Dedifferentiated amniotic fluid mesenchymal stem cell (primary cell): ENCODE results near the gene FAM13A.

Experiments
- DNase-seq: peaks from one replicate; pipeline ENCODE4 v3.0.0-alpha.2; 2016; ENCODE audit errors: extremely low spot score

The FAM13A gene

DNA sequence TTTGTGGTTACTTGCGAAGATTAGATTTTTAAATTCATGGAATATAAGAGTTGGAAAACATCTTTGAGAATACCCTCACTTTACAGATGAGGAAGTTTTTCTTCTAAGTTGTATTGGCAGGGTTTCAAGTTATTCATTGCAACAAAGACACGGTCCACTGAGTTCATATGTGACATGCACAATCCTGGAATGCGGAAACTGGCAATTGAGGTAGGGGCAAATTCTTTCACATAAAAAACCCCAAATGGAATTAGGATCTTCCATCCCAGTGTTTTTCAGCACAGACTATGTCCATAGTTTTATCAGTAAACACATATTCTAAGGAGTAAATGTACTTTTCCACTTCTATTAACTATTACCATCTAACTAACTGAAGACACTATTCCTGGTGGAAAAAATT lies 277.6 kb downstream of the FAM13A start:
- DNase-seq, result peak; percentile 75

DNA sequence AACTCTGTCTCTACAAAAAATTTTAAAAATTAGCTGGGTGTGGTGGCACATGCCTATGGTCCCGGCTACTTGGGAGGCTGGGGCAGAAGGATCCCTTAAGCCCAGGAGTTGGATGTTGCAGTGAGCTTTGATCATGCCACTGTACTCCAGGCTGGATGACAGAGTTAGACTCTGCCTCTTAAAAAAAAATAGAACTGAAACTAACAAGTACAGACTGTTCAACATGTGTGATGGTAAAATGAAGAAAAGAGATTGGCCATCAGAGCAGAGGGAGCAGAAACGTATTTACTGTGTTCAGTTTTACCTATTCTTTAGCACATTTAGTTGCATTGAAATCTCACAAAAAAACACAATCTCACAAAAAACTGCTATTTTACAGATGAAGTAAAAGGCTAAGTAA lies 281.5 kb downstream of the FAM13A start:
- DNase-seq, result no peak

- no peak for DNase-seq
Observed at GRCh38 chr4:88775026-88775425, 282.0 kb downstream of the FAM13A start.

DNA sequence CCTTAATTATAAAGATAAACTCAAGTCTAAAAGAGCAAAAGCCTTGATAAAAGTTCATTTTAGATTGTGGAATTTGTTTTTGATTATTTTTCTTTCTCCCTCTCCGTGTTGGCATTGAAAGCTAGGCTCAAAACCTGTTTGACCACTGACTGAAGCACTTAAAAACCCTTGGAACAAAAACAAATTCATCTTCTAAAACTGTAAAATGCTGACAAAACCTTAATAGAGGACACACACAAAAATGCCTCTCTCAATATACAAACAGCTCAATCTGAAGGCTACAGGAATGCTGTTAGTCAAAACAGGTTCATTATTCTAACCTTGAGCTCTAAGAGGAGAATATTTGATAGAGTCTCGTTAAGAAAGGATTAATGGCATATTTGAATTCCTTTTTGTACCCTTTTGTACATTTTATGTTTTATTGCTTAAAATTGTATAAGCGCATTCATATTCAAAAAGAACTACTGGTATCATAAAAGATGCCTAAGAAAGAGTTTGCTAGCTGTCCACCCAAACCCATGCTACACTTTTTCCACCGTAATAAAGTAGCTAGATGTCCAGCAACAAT lies 285.0 kb downstream of the FAM13A start:
- DNase-seq, result no peak

DNA sequence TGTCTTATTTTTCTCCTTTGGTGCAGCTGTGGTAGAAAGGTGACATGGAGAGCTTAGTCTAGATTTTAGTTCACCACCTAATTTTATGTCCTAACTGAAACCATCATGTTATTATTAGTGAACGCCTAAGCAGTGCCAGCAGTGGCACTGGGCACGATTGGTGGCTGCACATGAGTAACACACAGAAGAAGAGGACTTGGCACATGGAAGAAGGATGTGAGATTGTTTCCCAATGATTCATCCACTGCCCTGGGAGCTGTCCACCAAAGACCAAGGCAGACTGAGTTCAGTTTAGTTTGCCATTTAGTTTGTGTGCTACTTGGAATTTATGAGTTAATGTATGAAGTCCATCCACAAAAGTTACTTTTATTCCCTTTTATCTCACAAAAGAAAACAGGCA lies 291.3 kb downstream of the FAM13A start:
- DNase-seq, result peak; percentile 72

DNA sequence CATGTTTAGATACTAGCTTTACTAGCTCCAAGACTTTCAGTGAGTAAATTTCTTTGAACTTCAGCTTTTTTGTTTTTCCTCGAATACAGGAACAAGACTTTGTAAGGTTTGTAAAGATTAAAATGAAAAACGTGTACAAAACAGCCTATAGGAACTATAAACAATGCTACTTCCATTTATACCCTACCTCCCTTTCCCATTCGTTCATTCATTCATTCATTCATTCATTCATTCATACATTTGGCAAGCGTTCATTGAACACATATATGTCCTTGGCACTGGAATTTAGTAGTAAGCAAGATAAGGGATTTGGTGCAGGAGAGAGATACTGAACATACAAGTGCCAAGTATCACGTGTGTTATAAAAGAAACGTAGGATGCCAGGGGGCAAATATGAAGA lies 293.9 kb downstream of the FAM13A start:
- no peak for DNase-seq

GRCh38 chr4:88761861-88762523 lies 295.0 kb downstream of the FAM13A start:
- no peak for DNase-seq

GRCh38 chr4:88761342-88761741 lies 295.6 kb downstream of the FAM13A start:
- no peak for DNase-seq

- no peak for DNase-seq
Observed at GRCh38 chr4:88759895-88760290, 297.1 kb downstream of the FAM13A start.

DNA sequence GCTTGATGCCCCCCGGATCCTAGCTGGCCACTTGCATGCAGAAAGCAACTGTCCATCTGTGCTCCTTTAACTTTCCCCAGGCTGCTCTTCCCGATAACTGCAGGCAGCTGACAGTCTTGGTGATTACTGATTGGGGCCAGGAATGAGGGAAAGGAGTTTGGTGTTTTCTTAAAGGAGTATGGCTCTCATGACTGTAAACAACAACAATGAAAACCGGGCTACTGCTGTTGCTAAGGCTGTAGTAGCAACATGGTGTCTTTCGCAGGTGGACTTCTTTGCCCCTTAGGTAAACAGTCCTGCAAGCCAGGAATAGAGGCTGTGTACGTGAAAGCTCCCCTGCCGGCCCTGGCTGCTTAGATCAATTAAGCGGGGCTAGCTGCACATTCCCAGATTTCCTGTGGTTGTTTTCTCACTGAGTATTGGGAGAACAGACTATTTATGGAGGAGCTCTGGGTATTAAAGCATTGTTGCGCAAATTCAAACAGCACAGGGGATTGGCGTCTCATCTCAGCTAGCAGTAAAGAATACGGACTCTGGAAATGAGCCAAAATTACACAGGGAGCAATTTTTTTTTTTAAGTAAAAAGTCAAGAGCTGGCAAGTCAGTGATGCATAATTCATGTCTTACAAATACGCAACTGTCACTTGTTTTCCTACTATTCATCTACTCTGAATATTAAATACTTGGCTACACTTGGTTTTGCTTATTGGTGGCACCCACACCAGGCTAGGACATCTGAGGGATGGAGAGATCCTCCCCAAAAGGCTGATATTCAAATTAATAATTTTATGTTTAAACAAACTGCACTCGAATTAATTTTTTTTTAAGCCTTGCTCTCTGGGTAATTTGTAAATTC lies 297.7 kb downstream of the FAM13A start:
- DNase-seq, result no peak

GRCh38 chr4:88758264-88758663 lies 298.7 kb downstream of the FAM13A start:
- DNase-seq, result no peak

GRCh38 chr4:88757776-88758175 lies 299.2 kb downstream of the FAM13A start:
- no peak for DNase-seq

DNA sequence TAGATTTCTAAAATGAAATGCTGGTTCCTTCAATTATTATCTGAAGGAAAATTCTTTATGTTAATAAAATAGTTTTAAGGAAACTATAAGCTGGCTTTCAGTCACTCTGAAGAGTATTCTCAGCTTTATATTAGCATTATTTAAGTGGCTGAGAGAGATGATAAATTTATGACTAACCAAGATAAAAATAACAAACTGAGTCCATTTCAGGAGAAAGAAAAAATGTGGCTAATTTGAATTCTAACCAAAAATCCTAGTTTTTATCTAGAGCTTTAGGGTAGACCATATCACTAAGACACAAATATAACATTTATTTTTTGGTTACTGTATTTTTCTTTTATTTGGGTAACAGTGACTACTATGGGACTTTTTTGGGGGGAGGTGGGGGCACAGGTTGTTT lies 299.9 kb downstream of the FAM13A start:
- DNase-seq, result no peak

GRCh38 chr4:88756149-88756548 lies 300.8 kb downstream of the FAM13A start:
- DNase-seq, result no peak

GRCh38 chr4:88755454-88755853 lies 301.5 kb downstream of the FAM13A start:
- DNase-seq, result no peak

GRCh38 chr4:88754796-88755195 lies 302.2 kb downstream of the FAM13A start:
- DNase-seq, result no peak

DNA sequence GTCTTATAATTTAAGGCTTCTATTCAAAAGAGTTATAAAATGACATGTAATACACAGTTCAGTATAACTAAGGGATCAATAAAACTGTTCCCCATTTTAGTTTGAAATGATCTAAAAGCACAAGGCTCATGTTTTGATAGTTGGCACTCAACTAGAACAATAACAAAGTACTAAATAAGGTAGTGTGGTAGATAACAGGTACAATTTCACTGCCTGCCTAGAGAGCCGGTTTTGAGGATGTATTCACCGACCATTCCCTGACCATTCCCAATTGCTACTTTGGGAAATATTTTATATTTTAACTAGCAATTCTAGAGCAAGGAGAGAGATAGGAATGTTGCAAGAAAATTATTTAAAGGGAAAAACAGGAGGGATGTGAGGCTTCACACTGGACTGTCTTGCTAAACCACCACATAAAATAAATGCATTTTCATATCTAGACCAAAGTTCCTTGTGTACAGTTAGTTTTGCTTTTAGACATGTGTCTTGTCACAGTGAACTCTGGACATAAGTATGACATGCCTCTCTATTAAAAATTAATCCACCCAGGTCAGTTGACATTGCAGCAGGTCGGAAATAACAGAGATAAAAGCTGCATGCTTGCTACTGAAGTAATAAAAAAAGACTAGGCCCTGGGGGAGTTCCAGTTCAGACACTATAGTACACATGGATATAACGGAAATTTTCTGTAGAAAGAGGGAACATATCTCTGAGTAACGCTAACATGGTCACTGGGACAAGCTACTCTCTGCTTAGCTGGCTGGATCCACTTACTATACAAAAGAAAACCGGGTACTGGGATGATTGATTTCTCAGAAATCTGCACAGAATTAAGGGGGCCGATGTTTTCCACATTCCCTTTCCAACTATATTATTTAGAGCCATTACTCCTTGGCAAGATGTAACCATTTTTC lies 303.1 kb downstream of the FAM13A start:
- no peak for DNase-seq

DNA sequence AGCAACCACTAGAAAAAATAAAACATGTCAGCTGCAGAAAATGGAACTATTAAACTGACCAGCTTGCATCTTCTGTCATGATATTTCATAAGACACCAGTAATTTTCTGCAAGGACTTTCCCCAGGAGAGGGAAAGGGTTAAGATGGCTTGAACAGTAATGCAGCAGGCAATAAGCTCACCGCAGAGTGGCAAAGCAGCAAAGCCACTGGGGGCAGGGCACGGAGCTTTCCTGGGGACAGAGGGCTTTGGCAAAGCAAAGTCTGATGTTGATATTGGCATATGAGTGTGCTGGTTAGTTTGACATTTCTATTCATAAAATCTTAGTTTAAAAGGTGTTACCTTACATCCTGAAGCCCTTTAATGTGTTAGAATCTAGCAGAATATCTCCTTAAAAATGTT lies 304.2 kb downstream of the FAM13A start:
- DNase-seq, result no peak

DNA sequence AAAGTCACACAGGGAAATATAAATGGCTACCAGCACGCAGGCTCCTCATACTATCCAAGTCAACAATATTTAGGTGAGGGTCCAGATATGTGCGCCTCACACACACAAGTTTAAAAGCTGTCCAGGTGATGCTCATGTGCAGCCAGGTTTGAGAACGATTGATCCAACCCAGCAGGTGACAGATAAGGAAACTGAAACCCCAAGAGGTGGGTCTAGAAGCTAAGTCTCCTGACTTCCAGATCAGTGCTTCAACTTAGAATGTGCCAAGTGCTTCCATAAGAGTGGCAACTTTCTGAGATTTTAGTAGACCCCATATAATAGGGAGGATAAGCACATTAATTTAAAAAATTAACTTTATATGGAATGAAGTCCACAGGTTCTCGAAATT lies 304.9 kb downstream of the FAM13A start:
- no peak for DNase-seq

GRCh38 chr4:88751258-88752075 lies 305.5 kb downstream of the FAM13A start:
- DNase-seq, result no peak

GRCh38 chr4:88750369-88750768 lies 306.6 kb downstream of the FAM13A start:
- no peak for DNase-seq
